ENCODE results near the gene ORAI1. TPM values are rescaled to one million over a fixed set of nuclear protein-coding genes. Genes with fewer than 3 reads are reported as not detected.

ORAI1 gene
- total and polyA plus RNA-seq, 2 of the 13 experiments (the other 11 are each of a cell fraction or from before 2014, with no cell fraction given): 9.2 to 17.2 TPM

- no peak overlapping the region for H3K9ac ChIP-seq (ENCODE audit: insufficient read depth, low read depth, low read length)
- peaks cover 59% of the 10 kb centered on the region for H3K4me1 ChIP-seq (ENCODE audit: insufficient read depth, low read length)
- WGBS (ENCODE audit: low lambda C conversion rate): 97% methylated on average over 40 of the region's 77 CpGs
- H3K9me3 ChIP-seq (ENCODE audit: low read length): no peaks in the 10 kb centered on the region
- H3K4me2 ChIP-seq (ENCODE audit: low read depth, low read length): peak overlapping the region; percentile 78
- no peak overlapping the region for H2AFZ ChIP-seq (ENCODE audit: low read length)
- no peaks in the 10 kb centered on the region for H3K27me3 ChIP-seq (ENCODE audit: control insufficient read depth in 1 of 2, insufficient read depth in 2 of 2, low read length in 2 of 2)
- no TSS peak for BruUV-seq (replicated peaks)
- CTCF ChIA-PET (ENCODE audit: low intra/inter-chr PET ratio, low total read pairs): no interaction called here
- in situ Hi-C loops (cut with HindIII; ENCODE audit: extremely low pct_ligation_motif_present, low pct_unique_long_range_greater_than_20kb): no loop called here
- POLR2A ChIA-PET: interaction anchor here (1.3 to 2.0 kb wide), 2 partner anchors 26 to 42 kb away, joined by 3 to 6 read pairs; no protein-coding TSS in a partner anchor
- DNase-seq (ENCODE audit: low spot score) (no peak), FAIRE-seq (no peak), ATAC-seq (no peak)
- H3K4me3 ChIP-seq (replicated peaks in 1 of 3; ENCODE audit: insufficient read depth in 1 of 3, low read depth in 2 of 3, low read length in 3 of 3): peak overlapping the region; percentile 70 to 87 (median 74); a peak in 4 of 6 replicates
- peaks cover 1% of the 10 kb centered on the region for H3K79me2 ChIP-seq (ENCODE audit: insufficient read depth, low read length)
- no peak overlapping the region for H3K27ac ChIP-seq (ENCODE audit: extremely low read length, insufficient read depth, low read length)
- peaks cover 0 to 4% of the 10 kb centered on the region in 2 experiments; a peak in 2 of 5 replicates for H3K36me3 ChIP-seq (replicated peaks in 1 of 2; ENCODE audit: control insufficient read depth in 1 of 2, insufficient read depth in 2 of 2, low read length in 2 of 2)
- no peak for TF ChIP-seq ZNF713 (CRISPR knock-in tag; IDR thresholded peaks at IDR 0.05)
- TF ChIP-seq HNRNPK (IDR thresholded peaks at IDR 0.05; ENCODE audit: low read depth, low read length, poor library complexity, severe bottlenecking): peak; percentile 13
- no peak for TF ChIP-seq ZNF839 (CRISPR knock-in tag; IDR thresholded peaks at IDR 0.05; ENCODE audit: borderline replicate concordance)
- no peak for TF ChIP-seq POGK (CRISPR knock-in tag; conservative IDR thresholded peaks at IDR 0.05)
- H4K20me1 ChIP-seq (ENCODE audit: insufficient read depth, low read length): no peaks in the 10 kb centered on the region
- intact Hi-C loops (cut with micrococcal nuclease; ENCODE audit: unreplicated experiment): no loop called here
Observed at GRCh38 chr12:121578230-121579189, 47.8 kb upstream of the ORAI1 start.
